Stimulated activated naive CD8-positive, alpha-beta T cell treated with anti-CD3 and anti-CD28 coated beads, Interleukin-15, Interleukin-2, amounts not matched to agents 100 ng/mL and 50 ng/mL, for 24 hours (primary cell): ENCODE measurements around the gene PRR33.
A peak's percentile ranks its signal among the peaks of the same experiment; 100 is the strongest.

Experiments
- H3K27ac Mint-ChIP-seq: one replicate; pipeline ENCODE4 v1.8.0; 2021; ENCODE audit warnings: mild to moderate bottlenecking, mixed read lengths
- H3K27me3 Mint-ChIP-seq: one replicate; pipeline ENCODE4 v1.8.0; 2021; ENCODE audit warnings: mixed read lengths
- H3K36me3 Mint-ChIP-seq: one replicate; pipeline ENCODE4 v1.8.0; 2021; ENCODE audit warnings: low read depth, mixed read lengths
- H3K4me1 Mint-ChIP-seq: one replicate; pipeline ENCODE4 v1.8.0; 2021; ENCODE audit warnings: low read depth, mixed read lengths
- H3K4me3 Mint-ChIP-seq: one replicate; pipeline ENCODE4 v1.8.0; 2021; ENCODE audit warnings: mild to moderate bottlenecking, mixed read lengths
- H3K9me3 Mint-ChIP-seq: one replicate; pipeline ENCODE4 v1.8.0; 2021; ENCODE audit warnings: mixed read lengths

The PRR33 gene

GRCh38 chr11:1840780-1841480 is 50.8 kb downstream of the PRR33 start:
- H3K4me3 Mint-ChIP-seq: no peak overlapping the region
- peaks cover 4% of the 10 kb centered on the region for H3K27me3 Mint-ChIP-seq
- peaks cover 39% of the 10 kb centered on the region for H3K4me1 Mint-ChIP-seq
- no peaks in the 10 kb centered on the region for H3K36me3 Mint-ChIP-seq
- no peak overlapping the region for H3K27ac Mint-ChIP-seq
- H3K9me3 Mint-ChIP-seq: no peaks in the 10 kb centered on the region

DNA sequence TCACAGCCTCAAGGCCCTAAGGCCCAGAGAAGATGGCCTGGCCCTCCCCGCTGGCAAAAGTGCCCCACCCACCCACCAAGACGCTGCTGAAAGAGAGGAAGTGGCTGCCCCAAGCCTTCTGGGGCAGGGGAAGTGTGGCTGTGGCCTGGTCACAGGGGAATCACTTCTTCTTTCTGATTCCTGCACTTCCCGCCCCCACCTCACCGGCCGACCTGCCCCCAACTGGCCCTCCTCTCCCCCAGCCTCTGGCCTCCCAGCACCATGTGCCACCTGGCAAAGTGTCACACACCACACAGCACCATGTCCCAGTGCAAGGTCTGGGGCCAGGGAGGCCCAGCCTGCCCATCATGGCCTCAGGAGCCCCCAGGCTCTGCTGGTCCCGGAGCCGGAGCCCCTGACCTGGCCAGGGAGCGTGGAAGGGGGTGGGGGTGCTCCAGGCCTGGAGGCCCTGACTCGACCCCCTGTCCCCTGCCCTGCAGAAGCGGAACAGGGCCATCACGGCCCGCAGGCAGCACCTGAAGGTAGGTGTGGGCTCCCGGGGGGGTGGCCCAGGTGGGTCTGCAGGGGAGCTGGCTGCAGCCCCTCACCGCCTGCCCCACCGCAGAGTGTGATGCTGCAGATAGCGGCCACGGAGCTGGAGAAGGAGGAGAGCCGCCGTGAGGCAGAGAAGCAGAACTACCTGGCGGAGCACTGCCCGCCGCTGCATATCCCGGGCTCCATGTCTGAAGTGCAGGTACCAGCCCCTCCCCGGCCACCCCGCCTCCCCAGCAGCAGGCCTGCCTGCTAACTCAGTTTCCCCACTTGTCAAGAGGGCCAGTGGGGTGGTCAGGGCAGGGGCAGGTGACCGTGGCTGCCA is 51.5 kb downstream of the PRR33 start:
- Mint-ChIP-seq H3K4me3 (no peak overlapping the region), H3K4me1 (peaks cover 31% of the 10 kb centered on the region), H3K27ac (peak overlapping the region; percentile 75), H3K9me3 (no peaks in the 10 kb centered on the region), H3K36me3 (no peaks in the 10 kb centered on the region), H3K27me3 (peaks cover 4% of the 10 kb centered on the region)

GRCh38 chr11:1839204-1839923 is 52.3 kb downstream of the PRR33 start:
- Mint-ChIP-seq H3K36me3 (no peaks in the 10 kb centered on the region), H3K27me3 (no peaks in the 10 kb centered on the region), H3K27ac (peak overlapping the region; percentile 75), H3K9me3 (no peaks in the 10 kb centered on the region), H3K4me3 (no peak overlapping the region), H3K4me1 (peaks cover 23% of the 10 kb centered on the region)

- Mint-ChIP-seq H3K4me1 (peaks cover 16% of the 10 kb centered on the region), H3K27me3 (no peaks in the 10 kb centered on the region), H3K27ac (peak within 1 kb of the TSS; percentile 75), H3K9me3 (no peaks in the 10 kb centered on the region), H3K4me3 (no peak within 1 kb of the TSS), H3K36me3 (no peaks in the 10 kb centered on the region)
These were observed 53.1 kb downstream of the PRR33 start, which contains the start of gene TNNI2 for GRCh38 chr11:1838426-1839144. TNNI2 (plus strand) TSS chr11:1838981; CDS start chr11:1839697, 716 bp downstream.
